Motor neuron (in vitro differentiated cells): Measurements from ENCODE around the gene PTTG1IP. TPM values are rescaled to one million over a fixed set of nuclear protein-coding genes. Genes with fewer than 3 reads are reported as not detected.
A peak's percentile ranks its signal among the peaks of the same experiment; 100 is the strongest.

Experiments used
- ATAC-seq, 8 experiments: fragments of 200-7000 bp; cut with Tn5 transposase; replicated peaks in 6 of 8; 2 replicates each; pipeline ENCODE4 v1.8.0; 2021; ENCODE audit warnings: mild to moderate bottlenecking in 8 of 8, moderate library complexity in 8 of 8
- H3K27ac ChIP-seq, 2 donors: fragments of 250-450 bp; sonication (Bioruptor Pico); 2 replicates each; pipeline ENCODE4 v1.9.0; 2021; ENCODE audit warnings: antibody characterized with exemption in 2 of 2, mild to moderate bottlenecking in 2 of 2, moderate library complexity in 1 of 2
- H3K4me1 ChIP-seq, 2 donors: fragments of 250-450 bp; sonication (Bioruptor Pico); replicated peaks in 1 of 2; 2 replicates each; pipeline ENCODE4 v1.6.1; 2021; ENCODE audit warnings: antibody characterized with exemption in 2 of 2, mild to moderate bottlenecking in 2 of 2, moderate library complexity in 1 of 2
- H3K4me3 ChIP-seq, 5 donors: fragments of 250-450 bp; sonication (Bioruptor Pico); 2 replicates each; pipeline ENCODE4 v1.9.0; 2021; ENCODE audit warnings: antibody characterized with exemption in 5 of 5, mild to moderate bottlenecking in 5 of 5, moderate library complexity in 4 of 5
- WGBS, 10 experiments: fragments of 450-650 bp; shearing (Covaris generic); methylation state at CpG; one replicate each; pipeline ENCODE4 v1.0.0; 2022; 5-methylcytosine and 5-hydroxymethylcytosine counted together
- in situ Hi-C, 9 experiments: fragments of 400-800 bp; cut with MboI; loops; one replicate each; pipeline ENCODE4 v1.15.0; 2021; ENCODE audit warnings: low sequenced_read_pairs in 9 of 9, low pct_unique_long_range_greater_than_20kb in 2 of 9; ENCODE audit not compliant: unreplicated experiment in 9 of 9
- total RNA-seq, 8 experiments: library from RNA; unstranded; fragments of 300-600 nt; gene quantifications; 2 replicates each; pipeline versions ENCODE4 v1.2.3 to v1.2.4, GENCODE V29; 2022

PTTG1IP gene
- total RNA-seq, 8 experiments from 2014 or later: 62.1 to 226 (median 85.5) TPM

DNA sequence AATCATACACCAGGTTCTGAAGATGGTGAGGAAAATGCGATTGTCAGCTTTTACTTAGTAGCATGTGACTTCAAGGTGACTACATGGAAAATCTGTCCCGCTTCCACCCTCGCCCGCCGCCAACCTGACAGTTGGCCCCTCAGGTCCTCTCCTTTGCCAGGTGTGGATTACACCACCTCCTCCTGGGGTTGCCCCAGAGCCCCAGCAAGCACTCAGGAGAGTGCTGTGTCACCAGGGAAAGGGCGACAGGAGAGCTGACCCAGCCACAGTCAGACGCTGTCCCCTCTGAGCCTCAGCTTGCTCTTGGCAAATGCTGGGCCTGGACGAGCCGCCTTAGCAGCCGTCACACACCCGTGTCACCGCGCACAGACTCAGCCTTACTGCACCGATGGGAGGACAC is 17.9 kb downstream of the PTTG1IP start:
- 87 to 100% (median 92%) methylated on average over 4 to 6 of the region's 14 CpGs; no CpG with 5 or more reads in 5 of the 10 experiments for WGBS, 10 experiments
- no peak overlapping the region for H3K4me3 ChIP-seq
- in situ Hi-C loops: no loop called here
- ATAC-seq: no peak
- H3K27ac ChIP-seq: no peak overlapping the region
- no peaks in the 10 kb centered on the region for H3K4me1 ChIP-seq

DNA sequence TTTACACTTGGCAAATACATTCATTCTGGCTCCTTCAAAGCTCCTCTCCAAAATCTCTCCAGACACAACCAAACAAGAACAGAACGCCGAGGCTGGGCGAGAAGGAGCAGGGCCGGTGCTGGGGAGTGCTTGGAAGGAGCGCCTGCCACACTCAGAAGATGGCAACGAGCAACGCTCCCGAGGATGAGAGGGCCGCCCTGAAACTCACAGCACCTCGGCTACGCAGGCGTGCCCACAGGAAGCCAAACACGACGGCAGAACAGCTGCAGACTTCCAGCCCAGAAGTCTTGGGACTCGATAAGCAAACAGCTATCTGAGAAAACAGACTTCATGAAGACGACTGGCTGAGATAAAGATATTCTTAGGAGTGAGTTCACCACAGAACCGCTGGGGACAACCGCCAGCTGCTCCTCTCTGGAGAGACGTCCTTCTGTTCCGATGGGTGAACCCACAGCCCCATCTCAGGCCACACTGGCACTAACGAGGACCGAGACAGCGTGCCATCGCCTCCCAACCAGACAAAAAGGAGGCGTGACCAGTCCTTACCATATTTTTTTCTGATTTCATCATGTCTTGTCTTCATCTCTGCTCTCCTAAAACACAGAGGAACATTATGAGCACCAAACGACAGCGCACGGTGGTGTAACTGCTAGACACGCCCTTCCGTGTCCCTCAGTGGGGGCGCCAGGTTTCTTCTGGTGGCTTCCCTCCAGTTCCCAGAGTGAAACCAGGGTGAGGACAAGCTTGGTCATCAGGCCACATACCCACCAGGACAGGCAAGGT is 18.6 kb downstream of the PTTG1IP start:
- Histone ChIP-seq H3K4me3 (no peak overlapping the region), H3K4me1 (no peaks in the 10 kb centered on the region), H3K27ac (no peak overlapping the region)
- WGBS, 10 experiments: 60 to 100% (median 95%) methylated on average over 1 to 20 of the region's 31 CpGs; no CpG with 5 or more reads in 1 of the 10 experiments
- no peak for ATAC-seq
- in situ Hi-C loops: no loop called here

DNA sequence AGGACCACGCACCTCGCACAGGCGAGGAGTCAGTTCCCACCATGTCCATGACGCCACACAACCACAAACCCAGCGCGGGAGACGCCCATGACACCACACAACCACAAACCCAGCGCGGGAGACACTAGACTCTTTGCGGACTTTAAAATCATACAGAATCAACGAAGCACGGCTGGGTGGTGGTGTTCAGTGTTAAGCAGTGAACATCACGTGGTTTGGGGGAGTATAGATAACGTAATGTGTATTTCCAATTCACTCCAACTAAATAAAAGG is 19.2 kb downstream of the PTTG1IP start:
- in situ Hi-C loops: no loop called here
- WGBS, 10 experiments: 83 to 100% (median 100%) methylated on average over 1 to 6 of the region's 14 CpGs; no CpG with 5 or more reads in 4 of the 10 experiments
- ATAC-seq: no peak
- Histone ChIP-seq H3K27ac (no peak overlapping the region), H3K4me3 (no peak overlapping the region), H3K4me1 (no peaks in the 10 kb centered on the region)

DNA sequence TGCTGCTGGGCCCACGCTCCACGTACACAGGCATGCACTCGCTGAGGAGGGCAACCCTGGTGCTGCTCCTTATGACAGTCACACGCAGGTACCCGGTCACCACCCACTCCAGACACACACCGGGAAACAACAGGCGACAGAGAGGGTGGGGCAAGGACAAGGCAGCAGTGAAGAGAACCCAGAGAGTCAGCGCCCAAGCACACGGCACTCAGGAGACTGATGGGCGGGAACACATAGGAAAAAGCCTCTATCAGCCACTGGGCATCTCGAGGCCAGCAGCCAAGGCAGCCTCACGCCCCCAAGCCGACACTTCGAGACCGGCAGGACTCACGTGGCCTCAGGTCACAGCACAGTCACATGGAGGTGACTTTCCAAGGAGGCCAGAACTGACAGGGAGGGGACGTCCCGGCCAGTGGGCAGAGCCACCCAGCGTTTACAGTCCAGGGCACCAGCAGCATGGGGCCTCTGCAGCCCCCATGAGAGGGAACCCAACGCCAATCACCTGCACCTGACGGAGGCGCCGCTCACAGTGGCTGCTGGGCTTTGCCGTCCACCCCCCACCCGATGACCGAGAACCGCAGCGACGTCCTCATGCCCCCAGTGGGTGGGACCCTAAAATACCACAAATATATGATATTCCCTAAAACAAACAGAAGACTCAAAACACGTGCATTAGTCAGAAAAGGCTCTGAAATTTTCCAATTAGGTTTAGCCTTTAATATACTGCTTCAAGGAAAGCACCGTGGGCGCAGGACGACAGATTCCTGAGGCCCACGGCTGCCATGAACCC is 19.7 kb downstream of the PTTG1IP start:
- in situ Hi-C loops: no loop called here
- WGBS, 10 experiments: 70 to 100% (median 91%) methylated on average over 1 to 17 of the region's 34 CpGs; no CpG with 5 or more reads in 3 of the 10 experiments
- no peak overlapping the region for H3K4me3 ChIP-seq
- H3K27ac ChIP-seq: no peak overlapping the region
- no peak for ATAC-seq
- H3K4me1 ChIP-seq: no peaks in the 10 kb centered on the region

DNA sequence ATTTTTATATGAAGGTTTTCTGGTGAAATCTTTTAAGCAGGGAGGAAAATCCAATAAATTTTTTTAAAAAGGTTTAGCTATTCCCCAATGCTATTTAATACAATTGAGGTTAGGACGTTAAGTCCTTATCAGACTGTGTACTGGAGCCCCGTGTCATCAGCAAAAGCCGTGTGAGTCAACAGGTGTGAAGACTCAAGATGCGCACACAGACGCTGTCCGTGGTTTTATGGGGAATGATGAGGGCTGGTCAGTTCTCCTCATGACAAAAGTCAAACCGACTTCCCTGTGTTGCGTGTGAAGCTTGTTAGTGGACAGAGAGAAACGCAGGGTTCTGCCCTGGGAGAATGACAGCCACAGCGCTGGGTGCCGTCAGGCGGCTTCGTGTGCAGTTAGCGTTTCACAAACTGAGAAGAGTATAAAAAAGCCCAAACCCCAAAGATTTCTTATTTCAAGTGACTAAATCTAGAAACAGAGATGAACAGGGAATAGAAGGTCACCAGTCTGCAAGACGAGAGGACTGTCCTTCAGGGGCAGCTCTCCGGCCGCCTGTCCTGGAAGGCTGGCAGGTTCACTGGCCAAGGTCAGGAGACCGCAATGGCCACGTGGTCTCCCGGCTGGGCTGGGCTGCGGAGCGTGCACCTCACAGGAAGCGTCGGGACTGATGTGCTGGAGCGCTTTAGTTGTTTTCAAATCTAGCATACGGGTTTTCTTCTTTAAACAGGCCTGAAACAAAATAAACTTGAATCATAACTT is 22.4 kb downstream of the PTTG1IP start:
- Histone ChIP-seq H3K4me3 (no peak overlapping the region), H3K4me1 (peaks cover under 1 to 5% of the 10 kb centered on the region in 2 donors), H3K27ac (no peak overlapping the region)
- in situ Hi-C loops: no loop called here
- WGBS, 10 experiments: 86 to 97% (median 91%) methylated on average over 7 to 22 of the region's 26 CpGs
- ATAC-seq: no peak

DNA sequence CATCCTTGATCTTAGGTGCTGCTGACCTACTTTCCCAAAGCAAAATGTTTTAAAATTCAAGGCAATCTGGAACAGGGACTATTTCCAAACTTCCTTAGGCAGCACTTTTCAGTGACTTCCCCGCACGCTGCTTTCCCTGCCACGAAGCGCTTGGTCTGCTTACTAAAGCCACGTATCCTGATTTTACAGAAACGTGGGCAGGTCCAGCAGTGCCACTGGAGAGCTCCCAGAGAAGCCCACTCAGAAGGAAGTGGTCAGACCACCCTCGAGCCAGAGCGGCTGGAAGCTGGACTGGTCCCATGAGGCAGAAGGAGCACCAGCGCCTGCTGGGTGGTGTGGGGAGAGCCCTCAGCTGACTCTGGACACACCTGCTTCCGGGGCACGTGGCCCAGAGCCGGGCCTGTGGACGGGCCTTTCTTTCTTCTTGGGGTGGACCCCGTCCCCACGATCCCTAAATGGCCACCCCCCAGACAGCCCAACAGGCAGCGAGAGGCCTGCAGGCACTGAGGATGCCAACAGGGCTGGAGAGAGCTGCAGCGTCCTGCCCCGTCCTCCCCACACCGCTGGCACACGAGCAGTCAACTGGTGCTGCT is 23.2 kb downstream of the PTTG1IP start:
- ATAC-seq: no peak
- Histone ChIP-seq H3K4me1 (peaks cover 5 to 7% of the 10 kb centered on the region in 2 donors), H3K4me3 (no peak overlapping the region), H3K27ac (no peak overlapping the region)
- 88 to 100% (median 99%) methylated on average over 1 to 8 of the region's 20 CpGs; no CpG with 5 or more reads in 2 of the 10 experiments for WGBS, 10 experiments
- in situ Hi-C loops: no loop called here

DNA sequence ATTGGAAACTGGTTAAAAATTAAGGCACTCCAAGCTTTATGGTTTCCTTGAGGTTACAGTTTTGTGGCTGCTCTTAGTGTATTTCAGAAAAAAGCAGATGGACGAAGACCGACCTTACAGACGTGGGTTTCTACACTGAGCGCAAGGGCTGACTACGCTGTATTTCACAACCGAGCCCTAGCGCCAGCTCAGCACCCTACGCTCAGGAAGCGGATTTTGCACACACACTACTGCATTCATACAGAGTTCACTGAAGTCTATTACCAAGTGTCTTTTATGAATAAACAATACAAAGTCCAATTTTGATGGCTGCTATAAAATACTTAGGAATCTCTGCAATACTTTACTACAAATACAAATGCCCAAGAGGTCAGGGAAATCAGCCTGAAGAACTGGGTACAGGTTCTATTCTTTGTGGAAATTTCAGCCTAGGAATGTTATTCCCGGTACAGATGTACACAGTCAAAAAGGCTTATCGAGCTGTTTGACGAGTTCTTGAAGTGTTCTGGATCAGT is 23.8 kb downstream of the PTTG1IP start:
- 82 to 100% (median 99%) methylated on average over 2 to 10 of the region's 12 CpGs; no CpG with 5 or more reads in 1 of the 10 experiments for WGBS, 10 experiments
- Histone ChIP-seq H3K27ac (no peak overlapping the region), H3K4me3 (no peak overlapping the region), H3K4me1 (peaks cover 5 to 8% of the 10 kb centered on the region in 2 donors)
- in situ Hi-C loops: loop anchor here in 1 of 9 experiments (25.0 kb wide), 1 partner anchor 112 kb away; no protein-coding TSS in a partner anchor
- ATAC-seq: no peak

DNA sequence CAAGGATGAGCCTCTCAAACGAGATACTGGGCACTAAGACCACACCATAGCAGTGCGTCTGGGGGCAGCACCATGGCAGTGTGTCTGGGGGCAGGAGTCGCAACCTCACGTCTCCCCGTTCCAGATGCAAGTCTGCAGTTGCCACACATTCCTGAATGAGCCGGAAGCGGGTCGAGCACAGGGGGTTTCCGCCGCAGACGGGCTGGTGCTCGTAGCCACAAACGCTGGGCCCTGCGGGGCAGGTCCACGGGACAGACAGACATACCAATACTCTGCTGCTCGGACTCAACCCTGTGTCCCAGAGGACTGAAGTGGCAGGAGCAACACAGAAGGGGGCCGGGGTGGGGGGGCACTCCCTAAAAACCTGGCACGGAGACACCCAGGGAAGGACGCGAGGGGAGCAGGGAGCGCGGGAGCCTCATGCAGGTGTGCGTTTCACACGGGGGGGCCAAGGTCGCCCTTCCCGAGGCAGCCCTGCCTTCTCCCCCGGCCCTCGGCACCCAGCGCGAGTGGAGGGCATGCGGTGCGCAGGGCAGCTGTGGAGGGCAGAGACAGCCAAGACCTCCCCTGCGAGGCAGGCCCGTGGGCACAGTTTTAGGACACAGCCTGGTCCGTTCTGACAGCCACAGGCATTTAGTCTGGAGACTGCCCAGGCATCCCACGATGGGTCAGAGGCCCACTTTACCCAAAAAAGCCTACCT is 24.5 kb downstream of the PTTG1IP start:
- ATAC-seq: no peak
- in situ Hi-C loops: loop anchor here in 1 of 9 experiments (25.0 kb wide), 1 partner anchor 112 kb away; no protein-coding TSS in a partner anchor
- peaks cover 5 to 8% of the 10 kb centered on the region in 2 donors for H3K4me1 ChIP-seq
- WGBS, 10 experiments: 97 to 100% (median 100%) methylated on average over 1 to 8 of the region's 36 CpGs; no CpG with 5 or more reads in 7 of the 10 experiments
- no peak overlapping the region for H3K27ac ChIP-seq
- H3K4me3 ChIP-seq: no peak overlapping the region

DNA sequence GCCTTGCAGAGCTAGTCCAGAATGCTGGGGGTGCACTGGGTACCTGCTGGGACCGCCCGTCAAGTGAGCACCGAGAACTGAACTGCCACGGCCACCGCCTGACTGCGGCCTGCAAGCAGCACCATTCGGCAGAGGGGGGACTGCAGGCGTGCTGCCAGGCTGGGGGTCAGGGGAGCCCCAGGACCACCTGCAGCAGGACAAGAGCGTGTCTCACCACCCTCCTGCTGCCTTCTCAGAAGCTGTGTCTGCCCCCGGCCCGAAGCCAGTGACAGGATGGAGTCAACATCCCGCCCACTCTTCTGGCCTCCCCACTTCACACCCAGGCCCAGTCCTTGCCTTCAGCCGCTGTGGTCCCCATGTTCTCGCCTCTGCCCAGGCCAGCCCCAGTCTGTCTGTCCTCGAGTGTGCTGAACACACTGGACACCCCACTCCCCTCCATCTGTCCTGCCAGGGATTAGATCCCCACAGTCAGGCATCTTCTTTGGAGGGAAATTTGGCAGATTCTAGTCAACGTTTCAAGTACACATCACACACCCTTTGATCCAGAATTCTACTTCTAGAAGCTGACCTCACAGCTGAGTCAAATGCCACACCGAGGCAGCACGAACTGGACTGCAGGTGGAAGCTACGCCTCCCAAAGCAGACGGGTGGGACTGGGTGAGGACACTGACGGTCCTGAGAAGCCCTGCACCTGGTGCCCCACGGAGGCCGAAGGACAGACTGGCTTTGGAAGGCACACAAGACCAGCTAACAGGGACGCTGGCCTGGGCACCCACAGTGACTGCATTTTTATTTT is 26.0 kb downstream of the PTTG1IP start:
- in situ Hi-C loops: loop anchor here in 1 of 9 experiments (25.0 kb wide), 1 partner anchor 110 kb away; no protein-coding TSS in a partner anchor
- Histone ChIP-seq H3K4me3 (no peak overlapping the region), H3K4me1 (peaks cover 5 to 8% of the 10 kb centered on the region in 2 donors), H3K27ac (no peak overlapping the region)
- ATAC-seq: peak in 1 of 8 experiments; percentile 1
- 89 to 100% (median 95%) methylated on average over 2 to 10 of the region's 24 CpGs; no CpG with 5 or more reads in 5 of the 10 experiments for WGBS, 10 experiments

DNA sequence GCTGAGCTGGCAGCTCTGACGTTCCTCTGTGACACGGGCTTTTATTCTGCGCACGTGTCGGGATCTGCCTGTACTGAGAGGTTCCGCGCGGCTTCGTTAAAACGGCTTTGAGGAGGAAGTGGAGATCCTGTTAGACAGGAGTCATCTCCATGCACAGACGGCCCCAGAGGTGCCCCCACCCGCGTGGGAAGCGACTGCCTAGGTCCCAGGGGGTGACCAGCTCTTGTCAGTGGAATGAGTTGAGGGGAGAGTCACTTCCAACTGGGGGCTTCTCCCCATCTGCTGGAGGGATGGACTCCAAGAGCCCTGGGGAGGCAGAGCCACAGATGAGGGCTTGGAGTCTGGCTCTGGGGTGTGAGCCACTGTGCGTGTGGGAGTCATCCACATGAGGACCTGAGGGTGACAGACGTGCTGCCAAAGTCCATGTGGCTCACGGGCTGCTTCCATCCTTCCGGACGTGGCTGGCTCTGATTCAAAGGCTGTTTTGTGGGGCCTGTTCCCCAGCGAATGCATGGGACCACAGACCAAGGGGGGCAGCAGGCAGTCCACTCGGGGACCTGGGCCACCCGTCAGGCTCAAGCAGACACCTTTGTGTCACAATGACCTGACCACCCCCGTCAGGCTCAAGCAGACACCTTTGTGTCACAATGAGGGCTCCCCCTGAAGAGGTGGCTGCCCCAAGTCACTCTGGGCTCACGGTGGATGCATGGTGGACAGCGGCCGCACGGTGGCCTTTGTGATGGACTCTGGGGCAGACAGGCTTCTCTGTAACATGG is 26.8 kb downstream of the PTTG1IP start:
- H3K27ac ChIP-seq: no peak overlapping the region
- H3K4me1 ChIP-seq: peaks cover 5 to 8% of the 10 kb centered on the region in 2 donors
- in situ Hi-C loops: loop anchor here in 1 of 9 experiments (25.0 kb wide), 1 partner anchor 109 kb away; no protein-coding TSS in a partner anchor
- ATAC-seq: peak in 3 of 8 experiments; percentile 20 to 54 (median 46)
- 8 to 78% (median 40%) methylated on average over 1 to 14 of the region's 27 CpGs; no CpG with 5 or more reads in 3 of the 10 experiments for WGBS, 10 experiments
- H3K4me3 ChIP-seq: no peak overlapping the region

DNA sequence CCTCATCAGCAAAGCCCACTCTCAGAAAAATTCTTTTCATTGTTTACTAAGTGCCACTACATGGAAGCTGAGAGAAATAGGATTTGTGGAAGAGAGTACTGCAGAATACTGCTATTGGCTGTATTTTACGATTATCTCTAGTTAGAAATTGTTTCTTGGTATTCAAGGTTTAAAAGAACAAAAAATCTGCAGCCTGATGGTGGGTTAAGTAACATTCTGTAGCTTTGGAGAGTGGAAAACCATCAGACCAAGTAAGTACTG is 27.3 kb downstream of the PTTG1IP start:
- H3K4me1 ChIP-seq: peaks cover 5 to 8% of the 10 kb centered on the region in 2 donors
- WGBS, 10 experiments: 7 to 88% (median 24%) methylated on average over 1 of the region's 1 CpG; no CpG with 5 or more reads in 6 of the 10 experiments
- ATAC-seq: no peak
- in situ Hi-C loops: loop anchor here in 1 of 9 experiments (25.0 kb wide), 1 partner anchor 109 kb away; no protein-coding TSS in a partner anchor
- no peak overlapping the region for H3K4me3 ChIP-seq
- no peak overlapping the region for H3K27ac ChIP-seq
